Endothelial cell of umbilical vein (primary cell): ENCODE results near the gene TKT. TPM values are rescaled to one million over a fixed set of nuclear protein-coding genes. Genes with fewer than 3 reads are reported as not detected.
A peak's percentile ranks its signal among the peaks of the same experiment; 100 is the strongest.

Source experiments
- BruUV-seq: library from RNA; stranded (reverse); fragments of 400-500 nt; replicated peaks from 2 replicates; lab custom pipeline; 2021; lab: Mats Ljungman, UMichigan
- CTCF ChIA-PET: fragments of 300-600, 350-600 bp; sonication (Branson Sonifier 250); formaldehyde crosslinking; loops from one replicate; lab custom pipeline; 2021; ENCODE audit warnings: antibody characterized with exemption, inconsistent platforms; lab: Charles Lee
- POLR2A ChIA-PET: fragments of 300-600, 350-600 bp; sonication (Branson Sonifier 250); formaldehyde crosslinking; loops from one replicate; lab custom pipeline; 2021; ENCODE audit warnings: antibody characterized with exemption, inconsistent platforms; lab: Charles Lee
- DNase-seq: peaks from one replicate; pipeline ENCODE4 v3.0.0-alpha.2; 2011; ENCODE audit warnings: low read depth, low spot score
- FAIRE-seq: peaks from 2 replicates; lab custom pipeline; 2011; peaks lifted over from hg19 to GRCh38; lab: Jason Lieb, UNC
- H2AFZ ChIP-seq: 2 replicates; pipeline ENCODE4 v1.6.0; 2012; ENCODE audit warnings: low read depth, low read length, control low read depth, inconsistent platforms
- H3K27ac ChIP-seq: 2 replicates; pipeline ENCODE4 v1.5.1; 2011; ENCODE audit warnings: low read depth, mild to moderate bottlenecking, control low read depth, low read length, moderate library complexity; ENCODE audit not compliant: insufficient read depth
- H3K27me3 ChIP-seq, 2 experiments: 2 replicates each; pipeline versions ENCODE4 v1.6.0 to v1.6.1; 2011; ENCODE audit warnings: low read length in 2 of 2, mixed read lengths in 1 of 2; ENCODE audit not compliant: control insufficient read depth in 2 of 2, insufficient read depth in 2 of 2
- H3K36me3 ChIP-seq, 2 experiments: 2 replicates in 1 of 2; 3 replicates in 1 of 2; pipeline ENCODE4 v1.5.1; 2011; ENCODE audit warnings: low read length in 2 of 2, mild to moderate bottlenecking in 1 of 2, moderate library complexity in 1 of 2; ENCODE audit not compliant: control insufficient read depth in 2 of 2, insufficient read depth in 2 of 2; ENCODE audit errors: extremely low read depth in 1 of 2
- H3K4me1 ChIP-seq: 3 replicates; pipeline ENCODE4 v1.5.1; 2011; ENCODE audit warnings: mild to moderate bottlenecking, low read length; ENCODE audit not compliant: control insufficient read depth, insufficient read depth; ENCODE audit errors: extremely low read depth
- H3K4me2 ChIP-seq: 2 replicates; pipeline ENCODE4 v1.6.1; 2011; ENCODE audit warnings: low read length, control low read depth, mixed read lengths; ENCODE audit not compliant: insufficient read depth
- H3K4me3 ChIP-seq, 3 experiments: fragments of 200-600 bp in 1 of 3; sonication (generic), shearing (Covaris generic) in 1 of 3; replicated peaks in 1 of 3; 2 replicates each; pipeline ENCODE4 v1.5.1; 2011 to 2016; ENCODE audit warnings: control low read depth in 3 of 3, low read length in 3 of 3, mild to moderate bottlenecking in 2 of 3, inconsistent platforms in 1 of 3, low read depth in 1 of 3, moderate library complexity in 1 of 3; ENCODE audit not compliant: insufficient read depth in 1 of 3
- H3K79me2 ChIP-seq: 2 replicates; pipeline ENCODE4 v1.6.0; 2012; ENCODE audit warnings: low read length, inconsistent platforms; ENCODE audit not compliant: control insufficient read depth, insufficient read depth
- H3K9ac ChIP-seq: replicated peaks from 2 replicates; pipeline ENCODE3; 2011; ENCODE audit warnings: low read length, control low read depth; ENCODE audit not compliant: insufficient read depth; ENCODE audit errors: extremely low read depth
- H3K9me1 ChIP-seq: replicated peaks from 3 replicates; pipeline ENCODE4 v1.6.0; 2011; ENCODE audit warnings: mild to moderate bottlenecking, low read length; ENCODE audit not compliant: control insufficient read depth, insufficient read depth; ENCODE audit errors: extremely low read depth
- H3K9me3 ChIP-seq: replicated peaks from 2 replicates; pipeline ENCODE4 v1.5.1; 2012; ENCODE audit warnings: low read length, inconsistent platforms; ENCODE audit not compliant: control insufficient read depth, insufficient read depth
- H4K20me1 ChIP-seq: replicated peaks from 2 replicates; pipeline ENCODE3; 2011; ENCODE audit warnings: mild to moderate bottlenecking, low read length; ENCODE audit not compliant: control insufficient read depth, insufficient read depth; ENCODE audit errors: extremely low read depth
- CTCF ChIP-seq, 2 donors: IDR thresholded peaks; 1 replicate in 1 of 2; 2 replicates in 1 of 2; pipeline ENCODE4 v1.5.1; 2011; ENCODE audit warnings: low read length in 2 of 2, mild to moderate bottlenecking in 2 of 2, moderate library complexity in 2 of 2, control low read depth in 1 of 2, inconsistent platforms in 1 of 2, low read depth in 1 of 2; ENCODE audit not compliant: insufficient read depth in 1 of 2; ENCODE audit errors: extremely low read depth in 1 of 2
- EZH2 ChIP-seq: IDR thresholded peaks from 2 replicates; pipeline ENCODE4 v1.6.1; 2012; ENCODE audit warnings: borderline replicate concordance, low read depth, mild to moderate bottlenecking, moderate library complexity, low read length, inconsistent platforms; ENCODE audit not compliant: severe bottlenecking
- FOS ChIP-seq: IDR thresholded peaks from 2 replicates; pipeline ENCODE4 v1.6.1; 2011; ENCODE audit warnings: mild to moderate bottlenecking, low read length, moderate library complexity, borderline replicate concordance; ENCODE audit not compliant: insufficient read depth
- GATA2 ChIP-seq: IDR thresholded peaks from 2 replicates; pipeline ENCODE4 v1.7.0; 2011; ENCODE audit warnings: low read depth, mild to moderate bottlenecking, moderate library complexity, mixed read lengths, low read length; ENCODE audit not compliant: insufficient read length, insufficient read depth
- JUN ChIP-seq: IDR thresholded peaks from 2 replicates; pipeline ENCODE4 v1.6.1; 2011; ENCODE audit warnings: borderline replicate concordance, low read depth; ENCODE audit not compliant: insufficient read length, insufficient read depth
- MAX ChIP-seq: IDR thresholded peaks from 2 replicates; pipeline ENCODE4 v1.6.1; 2011; ENCODE audit not compliant: insufficient read depth, insufficient read length
- MYC ChIP-seq: IDR thresholded peaks from one replicate; pipeline ENCODE4 v1.6.1; 2011; ENCODE audit warnings: mild to moderate bottlenecking, low read depth, low read length
- POLR2A ChIP-seq: IDR thresholded peaks from 2 replicates; pipeline ENCODE4 v1.6.1; 2012; ENCODE audit warnings: low read depth, mild to moderate bottlenecking, control low read depth, low read length
- POLR2AphosphoS5 ChIP-seq: IDR thresholded peaks from 2 replicates; pipeline ENCODE4 v1.6.1; 2012; ENCODE audit warnings: low read depth, mild to moderate bottlenecking, control low read depth, low read length, moderate library complexity; ENCODE audit not compliant: insufficient read depth
- dilution Hi-C: fragments of 300-500 bp; cut with MboI; formaldehyde crosslinking; loops from one replicate; pipeline ENCODE4 v1.15.0; 2019; ENCODE audit warnings: low sequenced_read_pairs; ENCODE audit not compliant: extremely low pct_ligation_motif_present
- intact Hi-C: fragments of 100-400 bp; cut with micrococcal nuclease; formaldehyde crosslinking; loops from one replicate; pipeline ENCODE4 v1.10.0; 2022
- polyA plus RNA-seq, 4 experiments: library from polyadenylated mRNA; depleted of rRNA in 3 of 4; stranded (reverse) in 3 of 4; unstranded in 1 of 4; fragments of >200 nt; gene quantifications; 2 replicates each; pipeline versions ENCODE4 v1.2.1 to v1.2.3, GENCODE V29; 2011 to 2012; ENCODE audit warnings: missing spikeins in 1 of 4
- total RNA-seq: library from RNA; stranded (reverse); gene quantifications from 2 replicates; pipeline ENCODE4 v1.2.3, GENCODE V29; 2021

The TKT gene
- total and polyA plus RNA-seq, 2 donors (not counting 3 experiments of a cell fraction or from before 2014, with no cell fraction given), result 287 to 586 TPM

DNA sequence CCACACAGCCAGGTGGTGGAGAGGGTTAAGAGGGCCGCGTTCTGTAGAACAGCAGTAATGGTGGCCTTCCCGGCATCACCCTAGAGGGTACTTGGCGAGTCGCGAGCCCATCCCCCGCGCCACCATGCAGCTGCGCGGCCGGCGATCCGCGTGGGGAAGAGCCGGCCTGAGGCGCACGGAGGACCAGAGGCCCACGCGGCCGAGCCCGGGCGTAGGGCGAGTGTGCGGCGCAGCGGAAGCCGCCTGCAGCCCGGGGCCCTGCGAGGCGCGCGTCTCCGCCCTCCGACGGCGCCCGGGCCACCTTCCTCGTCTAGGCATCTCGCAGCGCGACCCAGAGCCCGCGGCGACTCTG, 423 bp downstream of the TKT start:
- ChIA-PET POLR2A (interaction anchor here (0.5 to 0.8 kb wide), 2 partner anchors 18 to 41 kb away, joined by 4 read pairs; no protein-coding TSS in a partner anchor), CTCF (interaction anchor here (2.3 kb wide), 1 partner anchor 35 kb away, joined by 9 read pairs; no protein-coding TSS in a partner anchor)
- Histone ChIP-seq H4K20me1 (peaks cover 3% of the 10 kb centered on the region), H3K9me1 (no peaks in the 10 kb centered on the region), H3K9ac (peak overlapping the region; percentile 76), H3K79me2 (peaks cover 54% of the 10 kb centered on the region), H3K27ac (peak overlapping the region; percentile 44), H3K4me1 (peaks cover 22% of the 10 kb centered on the region), H2AFZ (no peak overlapping the region), H3K36me3 (no peaks in the 10 kb centered on the region), H3K4me2 (peak overlapping the region; percentile 91), H3K9me3 (no peaks in the 10 kb centered on the region), H3K4me3 (peak overlapping the region; percentile 70 to 98 (median 88)), H3K27me3 (no peaks in the 10 kb centered on the region)
- intact Hi-C loops, result no loop called here
- BruUV-seq, result no TSS peak
- dilution Hi-C loops, result no loop called here
- DNase-seq (peak; percentile 35), FAIRE-seq (no peak)
- TF ChIP-seq FOS, result no peak
- no peak for TF ChIP-seq GATA2
- no peak for TF ChIP-seq JUN
- no peak for TF ChIP-seq MYC
- TF ChIP-seq POLR2AphosphoS5, result no peak
- TF ChIP-seq CTCF (IDR thresholded peaks at IDR 0.05; ENCODE audit: extremely low read depth in 1 of 2, insufficient read depth in 1 of 2, low read depth in 1 of 2, low read length in 2 of 2), result no peak
- TF ChIP-seq POLR2A, result no peak
- TF ChIP-seq EZH2, result no peak
- no peak for TF ChIP-seq MAX
